GM18526 (cell line): ENCODE results near the gene ATOSB.

ENCODE experiments used
- POLR2A ChIP-seq: IDR thresholded peaks from 3 replicates; pipeline ENCODE4 v1.6.1; 2011; ENCODE audit not compliant: insufficient read length; ENCODE audit errors: extremely low read depth

The ATOSB gene, protein sequence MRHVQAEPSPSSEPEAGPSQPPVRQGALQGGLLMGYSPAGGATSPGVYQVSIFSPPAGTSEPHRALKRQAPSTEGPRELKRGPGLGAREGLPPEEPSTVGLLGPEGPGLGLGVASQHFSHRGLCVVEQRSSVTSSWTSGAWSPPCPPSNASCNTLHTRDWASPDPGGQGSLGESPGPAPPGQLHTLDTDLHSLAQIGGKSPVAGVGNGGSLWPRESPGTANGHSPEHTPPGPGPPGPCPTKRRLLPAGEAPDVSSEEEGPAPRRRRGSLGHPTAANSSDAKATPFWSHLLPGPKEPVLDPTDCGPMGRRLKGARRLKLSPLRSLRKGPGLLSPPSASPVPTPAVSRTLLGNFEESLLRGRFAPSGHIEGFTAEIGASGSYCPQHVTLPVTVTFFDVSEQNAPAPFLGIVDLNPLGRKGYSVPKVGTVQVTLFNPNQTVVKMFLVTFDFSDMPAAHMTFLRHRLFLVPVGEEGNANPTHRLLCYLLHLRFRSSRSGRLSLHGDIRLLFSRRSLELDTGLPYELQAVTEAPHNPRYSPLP

DNA sequence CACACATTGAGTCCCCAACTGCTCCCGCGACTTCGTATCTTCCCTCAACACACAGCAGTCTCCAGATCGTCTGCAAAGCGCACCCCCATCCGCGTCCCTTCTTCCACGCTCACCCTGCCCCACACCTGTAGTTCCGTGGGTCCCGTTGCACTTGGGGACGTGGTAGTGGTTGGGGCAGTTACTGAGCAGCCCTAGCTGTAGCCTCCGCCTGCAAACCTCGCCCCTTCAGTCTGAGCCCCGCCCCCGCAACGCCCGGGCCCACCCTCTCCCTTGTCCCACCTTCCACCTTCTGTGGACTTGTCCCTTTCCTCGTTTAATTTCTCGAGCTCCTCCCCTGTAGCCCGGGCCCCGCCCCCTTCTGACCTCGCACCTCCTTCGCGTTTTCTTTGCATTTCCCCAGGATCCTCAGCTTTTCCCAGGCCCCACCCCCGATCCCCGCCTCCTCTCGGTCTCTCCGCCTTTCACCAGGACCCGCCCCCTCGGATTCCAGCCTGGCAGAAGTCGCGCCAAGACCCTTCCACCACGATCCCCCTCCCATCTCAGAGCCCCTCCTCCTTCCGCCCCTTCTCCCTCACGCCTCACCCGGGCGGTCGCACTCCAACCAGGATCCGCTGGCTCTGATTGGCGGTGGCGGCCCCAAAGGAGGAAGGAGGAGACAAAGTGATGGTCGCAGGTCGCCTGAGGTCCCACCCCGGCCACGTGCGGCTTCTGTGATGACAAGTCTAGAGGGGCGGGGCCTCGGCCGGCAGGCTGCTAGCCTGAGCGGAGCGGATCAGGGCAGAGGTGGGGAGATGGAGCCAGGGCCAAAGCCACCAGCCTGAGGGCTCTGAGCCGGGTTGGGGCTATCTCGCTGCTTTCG is at the start of gene ATOSB:
ATOSB (minus strand) TSS at position 183 of the 859 bp plus-strand sequence. CDS start 7,588 bp downstream, outside the sequence.
- TF ChIP-seq POLR2A = peak; percentile 37

DNA sequence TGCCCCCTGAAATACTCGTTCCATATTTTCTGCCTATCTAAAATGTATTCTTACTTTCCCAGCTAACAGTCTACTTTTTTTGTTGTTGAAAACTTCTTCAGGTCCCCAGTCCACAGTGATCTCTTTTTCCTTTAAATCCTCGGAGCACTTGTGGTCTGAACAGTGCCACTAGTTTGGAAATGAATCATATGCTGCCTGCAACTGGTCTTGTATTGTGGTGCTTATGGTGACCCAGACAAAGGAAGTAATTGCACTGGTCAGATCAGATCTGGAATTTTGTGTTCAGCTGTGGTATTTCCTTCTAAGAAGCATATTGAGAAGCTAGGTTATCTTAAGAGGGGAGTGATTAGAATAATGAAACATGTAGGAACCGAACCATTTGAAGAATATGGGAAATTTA is 49.0 kb upstream of the ATOSB start:
- TF ChIP-seq POLR2A = no peak

- no peak for TF ChIP-seq POLR2A
Measured at GRCh38 chr9:35163413-35163812, 47.8 kb upstream of the ATOSB start.

- TF ChIP-seq POLR2A = no peak
Measured at GRCh38 chr9:35162605-35163315, 47.1 kb upstream of the ATOSB start.

DNA sequence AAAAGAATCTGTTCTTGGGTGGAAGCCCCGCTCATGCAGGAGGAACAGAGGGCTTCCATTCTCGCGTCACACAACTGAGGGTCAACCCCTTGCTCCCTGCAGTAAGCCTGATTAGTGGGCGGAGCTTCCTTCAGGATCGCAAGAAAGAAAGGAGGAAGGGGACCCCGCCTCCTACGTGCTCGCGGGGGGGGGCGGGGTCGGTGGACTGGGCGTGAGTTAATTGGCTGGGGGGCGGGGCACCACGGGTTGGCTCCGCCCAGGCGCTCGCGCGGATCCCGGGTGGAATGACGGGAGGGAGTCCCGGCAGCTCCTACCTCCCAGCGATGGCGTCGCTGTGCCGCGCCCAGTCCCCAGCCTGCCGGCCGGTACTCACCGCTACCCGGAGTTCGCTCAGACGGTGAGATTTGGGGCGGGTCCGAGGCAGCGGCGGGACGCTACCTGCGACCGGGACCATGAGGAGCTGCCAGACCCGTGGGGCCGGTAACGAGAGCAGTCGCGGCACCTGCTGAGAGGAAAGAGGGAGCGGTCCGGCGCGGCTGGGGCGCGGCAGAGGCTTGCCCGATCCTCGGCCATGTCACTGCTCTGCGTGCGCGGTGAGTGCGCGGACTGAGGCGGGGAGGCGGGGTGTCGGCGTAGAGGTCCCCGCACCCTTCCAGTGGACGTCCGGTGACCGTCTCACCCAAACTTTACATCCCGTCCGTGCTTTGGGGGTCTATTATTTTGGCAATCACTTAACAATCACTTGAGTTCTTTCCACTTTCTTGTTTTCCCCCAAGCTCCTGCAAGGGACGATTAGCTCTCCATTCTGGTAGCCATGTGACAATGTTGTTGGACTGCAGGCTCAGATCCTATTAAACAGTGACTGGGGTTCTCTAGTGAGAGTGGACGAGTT is 46.3 kb upstream of the ATOSB start, which contains the start of gene UNC13B:
UNC13B (plus strand) TSS at position 297 of the 892 bp plus-strand sequence; CDS start at position 572, 275 bp downstream.
- no peak for TF ChIP-seq POLR2A

GRCh38 chr9:35158501-35159280 is 43.0 kb upstream of the ATOSB start:
- no peak for TF ChIP-seq POLR2A

GRCh38 chr9:35156781-35157180 is 41.1 kb upstream of the ATOSB start:
- no peak for TF ChIP-seq POLR2A

DNA sequence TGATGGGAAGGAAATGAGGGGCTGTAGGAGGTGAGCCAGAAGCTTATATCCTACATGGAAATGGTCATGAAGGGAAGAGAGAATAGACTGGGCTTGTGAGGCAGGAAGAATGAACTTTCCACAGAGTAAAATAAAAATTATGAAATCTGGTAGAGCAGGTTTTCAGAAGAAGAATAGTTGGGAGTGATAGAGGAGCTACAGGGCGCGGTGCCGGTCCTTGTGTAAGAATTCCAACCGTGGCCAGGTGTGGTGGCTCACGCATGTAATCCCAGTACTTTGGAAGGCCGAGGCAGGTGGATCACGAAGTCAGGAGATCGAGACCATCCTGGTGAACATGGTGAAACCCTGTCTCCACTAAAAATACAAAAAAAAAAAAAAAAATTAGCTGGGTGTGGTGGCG is 37.3 kb upstream of the ATOSB start:
- TF ChIP-seq POLR2A = no peak

DNA sequence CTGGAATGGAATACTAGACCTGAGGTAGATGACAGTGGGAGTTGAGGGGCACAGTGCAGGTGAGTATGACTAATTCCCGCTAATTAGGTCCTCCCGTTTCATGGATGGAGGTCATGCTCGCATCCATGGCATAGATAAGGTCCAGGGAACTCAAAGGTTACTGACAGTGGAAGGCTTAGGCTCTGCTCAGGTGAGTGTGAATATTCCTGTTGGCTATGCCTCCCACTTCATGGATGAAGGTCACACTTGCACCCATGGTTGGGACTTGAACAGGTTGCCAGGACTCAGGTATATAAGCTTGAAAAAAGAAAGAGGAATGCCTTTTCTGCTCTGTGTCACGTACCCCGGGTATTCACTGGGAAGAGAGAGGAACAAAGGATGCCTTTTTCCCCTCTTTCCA is 26.4 kb upstream of the ATOSB start:
- no peak for TF ChIP-seq POLR2A

- no peak for TF ChIP-seq POLR2A
Measured at GRCh38 chr9:35140093-35140492, 24.4 kb upstream of the ATOSB start.

DNA sequence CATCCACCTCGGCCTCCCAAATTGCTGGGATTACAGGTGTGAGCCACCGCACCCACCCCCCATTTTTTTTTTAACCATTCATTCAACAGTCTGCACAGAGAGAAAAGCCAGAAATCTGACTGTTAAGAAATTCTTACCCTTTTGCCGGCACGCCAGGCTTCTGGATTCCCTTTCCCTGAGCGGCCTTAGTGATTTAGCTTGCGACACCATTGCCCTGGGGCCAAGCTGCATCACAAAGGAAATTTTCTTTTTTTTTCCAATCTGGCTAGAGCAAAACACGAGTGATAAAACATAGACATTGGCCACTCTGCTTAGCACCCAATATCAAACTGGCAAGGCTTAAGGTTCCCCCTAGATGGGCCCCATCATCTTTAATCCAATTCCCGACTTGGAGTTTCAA is 21.2 kb upstream of the ATOSB start:
- no peak for TF ChIP-seq POLR2A

GRCh38 chr9:35135988-35136387 is 20.3 kb upstream of the ATOSB start:
- no peak for TF ChIP-seq POLR2A

DNA sequence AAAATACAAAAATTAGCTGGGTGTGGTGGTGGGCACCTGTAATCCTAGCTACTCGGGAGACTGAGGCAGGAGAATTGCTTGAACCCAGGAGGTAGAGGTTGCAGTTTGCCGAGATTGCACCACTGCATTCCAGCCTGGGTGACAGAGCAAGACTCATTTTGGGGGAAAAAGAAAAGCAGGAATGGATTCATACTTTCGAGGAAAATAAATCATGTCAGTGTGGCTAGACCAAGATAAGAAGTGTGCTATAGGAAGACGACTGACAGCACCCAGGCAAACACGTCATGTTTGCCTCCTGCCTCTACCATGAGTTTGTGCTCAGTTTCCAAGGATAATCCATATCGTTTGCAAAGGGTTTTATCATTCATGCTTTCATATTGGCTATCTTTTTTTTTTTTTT is 19.3 kb upstream of the ATOSB start:
- no peak for TF ChIP-seq POLR2A
